CD4-positive, alpha-beta T cell treated with Interleukin-10 for 1 hour (primary cell): ENCODE results near the gene CDKN1B.

Experiments
- DNase-seq: peaks from one replicate; pipeline ENCODE4 v3.0.0-alpha.2; 2020

The CDKN1B gene

GRCh38 chr12:12716793-12717585 lies at the start of gene CDKN1B:
Gene CDKN1B (plus strand): TSS chr12:12717368. CDS start chr12:12717840, 472 bp downstream.
- peak; percentile 94 for DNase-seq

GRCh38 chr12:12668005-12668404 lies 49.2 kb upstream of the CDKN1B start:
- no peak for DNase-seq

GRCh38 chr12:12669020-12669419 lies 48.1 kb upstream of the CDKN1B start:
- no peak for DNase-seq

GRCh38 chr12:12671850-12672660 lies 45.1 kb upstream of the CDKN1B start:
- DNase-seq, result no peak

GRCh38 chr12:12673296-12673695 lies 43.9 kb upstream of the CDKN1B start:
- DNase-seq, result no peak

- DNase-seq, result no peak
Measured at GRCh38 chr12:12676605-12677004, 40.6 kb upstream of the CDKN1B start.

GRCh38 chr12:12681061-12681765 lies 36.0 kb upstream of the CDKN1B start:
- DNase-seq, result no peak

- no peak for DNase-seq
Measured at GRCh38 chr12:12682284-12682683, 34.9 kb upstream of the CDKN1B start.

GRCh38 chr12:12683136-12683697 lies 34.0 kb upstream of the CDKN1B start:
- DNase-seq, result no peak

GRCh38 chr12:12683725-12684124 lies 33.4 kb upstream of the CDKN1B start:
- no peak for DNase-seq

GRCh38 chr12:12684375-12685106 lies 32.6 kb upstream of the CDKN1B start:
- DNase-seq, result no peak

GRCh38 chr12:12685305-12685704 lies 31.9 kb upstream of the CDKN1B start:
- no peak for DNase-seq

- no peak for DNase-seq
Measured at GRCh38 chr12:12686472-12686871, 30.7 kb upstream of the CDKN1B start.

- DNase-seq, result no peak
Measured at GRCh38 chr12:12686925-12687324, 30.2 kb upstream of the CDKN1B start.

- DNase-seq, result no peak
Measured at GRCh38 chr12:12689647-12690300, 27.4 kb upstream of the CDKN1B start.

GRCh38 chr12:12691549-12691948 lies 25.6 kb upstream of the CDKN1B start:
- no peak for DNase-seq

GRCh38 chr12:12693111-12693671 lies 24.0 kb upstream of the CDKN1B start:
- DNase-seq, result no peak

GRCh38 chr12:12696562-12697383 lies 20.4 kb upstream of the CDKN1B start:
- peak; percentile 94 for DNase-seq

GRCh38 chr12:12699345-12699744 lies 17.8 kb upstream of the CDKN1B start:
- no peak for DNase-seq

- no peak for DNase-seq
Measured at GRCh38 chr12:12700254-12700653, 16.9 kb upstream of the CDKN1B start.

GRCh38 chr12:12701457-12701856 lies 15.7 kb upstream of the CDKN1B start:
- no peak for DNase-seq
